Nephron progenitor cell (in vitro differentiated cells): ENCODE results near the gene KIRREL3.

Experiments
- DNase-seq: peaks from one replicate; pipeline ENCODE4 v3.0.0; 2021
- H3K27ac Mint-ChIP-seq: 2 replicates; pipeline ENCODE4 v1.8.0; 2021; ENCODE audit warnings: mild to moderate bottlenecking, moderate library complexity, mixed read lengths
- H3K27me3 Mint-ChIP-seq: 2 replicates; pipeline ENCODE4 v1.8.0; 2021; ENCODE audit warnings: mild to moderate bottlenecking, low read depth, mixed read lengths; ENCODE audit not compliant: poor library complexity
- H3K36me3 Mint-ChIP-seq: 2 replicates; pipeline ENCODE4 v1.8.0; 2021; ENCODE audit warnings: low read depth, mixed read lengths
- H3K4me1 Mint-ChIP-seq: 2 replicates; pipeline ENCODE4 v1.8.0; 2021; ENCODE audit warnings: mixed read lengths
- H3K4me3 Mint-ChIP-seq: 2 replicates; pipeline ENCODE4 v1.8.0; 2021; ENCODE audit warnings: mild to moderate bottlenecking, moderate library complexity, mixed read lengths
- H3K9me3 Mint-ChIP-seq: 2 replicates; pipeline ENCODE4 v1.8.0; 2021; ENCODE audit warnings: mild to moderate bottlenecking, moderate library complexity, mixed read lengths
- CTCF ChIP-seq: fragments of 200-600 bp; sonication (generic); IDR thresholded peaks from 2 replicates; pipeline ENCODE4 v1.5.0; 2021; ENCODE audit warnings: antibody characterized with exemption

Gene KIRREL3

GRCh38 chr11:126467471-126467870 lies 533.1 kb downstream of the KIRREL3 start:
- DNase-seq = no peak
- Mint-ChIP-seq H3K9me3 (peaks cover 3% of the 10 kb centered on the region), H3K4me3 (no peak overlapping the region), H3K36me3 (no peaks in the 10 kb centered on the region), H3K27ac (no peak overlapping the region), H3K27me3 (peaks cover 6% of the 10 kb centered on the region), H3K4me1 (peaks cover 13% of the 10 kb centered on the region)
- no peak for TF ChIP-seq CTCF

- DNase-seq = no peak
- Mint-ChIP-seq H3K4me3 (no peak overlapping the region), H3K4me1 (peaks cover 11% of the 10 kb centered on the region), H3K36me3 (no peaks in the 10 kb centered on the region), H3K27ac (no peak overlapping the region), H3K27me3 (peaks cover 5% of the 10 kb centered on the region), H3K9me3 (peaks cover 3% of the 10 kb centered on the region)
- no peak for TF ChIP-seq CTCF
Observed at GRCh38 chr11:126467046-126467370, 533.6 kb downstream of the KIRREL3 start.

- H3K4me3 Mint-ChIP-seq = no peak overlapping the region
- peaks cover 5% of the 10 kb centered on the region for H3K27me3 Mint-ChIP-seq
- no peak overlapping the region for H3K27ac Mint-ChIP-seq
- peaks cover 3% of the 10 kb centered on the region for H3K9me3 Mint-ChIP-seq
- no peak for DNase-seq
- no peak for TF ChIP-seq CTCF
- no peaks in the 10 kb centered on the region for H3K36me3 Mint-ChIP-seq
- H3K4me1 Mint-ChIP-seq = peaks cover 11% of the 10 kb centered on the region
Observed at GRCh38 chr11:126466236-126467045, 534.1 kb downstream of the KIRREL3 start.

- no peak overlapping the region for H3K4me3 Mint-ChIP-seq
- DNase-seq = no peak
- H3K27me3 Mint-ChIP-seq = peaks cover 5% of the 10 kb centered on the region
- peaks cover 13% of the 10 kb centered on the region for H3K4me1 Mint-ChIP-seq
- peaks cover 3% of the 10 kb centered on the region for H3K9me3 Mint-ChIP-seq
- no peaks in the 10 kb centered on the region for H3K36me3 Mint-ChIP-seq
- H3K27ac Mint-ChIP-seq = no peak overlapping the region
- no peak for TF ChIP-seq CTCF
Observed at GRCh38 chr11:126465573-126466188, 534.9 kb downstream of the KIRREL3 start.

- Mint-ChIP-seq H3K4me3 (no peak overlapping the region), H3K27me3 (peaks cover 5% of the 10 kb centered on the region), H3K27ac (no peak overlapping the region), H3K36me3 (no peaks in the 10 kb centered on the region), H3K9me3 (peaks cover 3% of the 10 kb centered on the region), H3K4me1 (peaks cover 21% of the 10 kb centered on the region)
- TF ChIP-seq CTCF = no peak
- no peak for DNase-seq
Observed at GRCh38 chr11:126464796-126465195, 535.8 kb downstream of the KIRREL3 start.

GRCh38 chr11:126462422-126462821 lies 538.1 kb downstream of the KIRREL3 start:
- peaks cover 5% of the 10 kb centered on the region for H3K27me3 Mint-ChIP-seq
- DNase-seq = no peak
- TF ChIP-seq CTCF = no peak
- H3K36me3 Mint-ChIP-seq = no peaks in the 10 kb centered on the region
- peaks cover 28% of the 10 kb centered on the region for H3K4me1 Mint-ChIP-seq
- no peak overlapping the region for H3K4me3 Mint-ChIP-seq
- no peak overlapping the region for H3K27ac Mint-ChIP-seq
- H3K9me3 Mint-ChIP-seq = peaks cover 3% of the 10 kb centered on the region
